ENCODE measurements around the gene ATP2B2. TPM values are rescaled to one million over a fixed set of nuclear protein-coding genes. Genes with fewer than 3 reads are reported as not detected.

The ATP2B2 gene
- total and polyA plus RNA-seq, 2 experiments from 2014 or later = 0.42 to 0.63 TPM

GRCh38 chr3:10390641-10391373, 114.6 kb downstream of the ATP2B2 start:
- ATAC-seq (no peak), DNase-seq (ENCODE audit: low spot score) (no peak)
- no peak overlapping the region for H3K4me2 ChIP-seq
- no peaks in the 10 kb centered on the region for H3K79me2 ChIP-seq (replicated peaks; ENCODE audit: insufficient read depth)
- peaks cover 19% of the 10 kb centered on the region for H3K9me3 Mint-ChIP-seq
- no peak overlapping the region for H2AFZ ChIP-seq
- no peaks in the 10 kb centered on the region for H4K20me1 ChIP-seq (replicated peaks; ENCODE audit: insufficient read depth)
- TF ChIP-seq EZH2 (IDR thresholded peaks at IDR 0.05; ENCODE audit: low read depth, unreplicated experiment) (no peak), JUNB (IDR thresholded peaks at IDR 0.05; ENCODE audit: unreplicated experiment) (no peak), CTCF (conservative IDR thresholded peaks at IDR 0.05; ENCODE audit: low read depth in 2 of 2) (no peak), POLR2AphosphoS5 (IDR thresholded peaks at IDR 0.05; ENCODE audit: low read depth) (no peak), EZH2phosphoT487 (IDR thresholded peaks at IDR 0.05; ENCODE audit: unreplicated experiment) (no peak), ZNF331 (CRISPR knock-in tag; IDR thresholded peaks at IDR 0.05; ENCODE audit: low read depth) (no peak), NANOG (IDR thresholded peaks at IDR 0.05; ENCODE audit: borderline replicate concordance) (no peak), REST (IDR thresholded peaks at IDR 0.05; ENCODE audit: unreplicated experiment) (no peak), ZNF114 (CRISPR knock-in tag; IDR thresholded peaks at IDR 0.05) (no peak), CREB1 (CRISPR knock-in tag; IDR thresholded peaks at IDR 0.05; ENCODE audit: low read depth) (no peak), ZNF462 (CRISPR knock-in tag; IDR thresholded peaks at IDR 0.05) (no peak), STAT1 (IDR thresholded peaks at IDR 0.05; ENCODE audit: unreplicated experiment) (no peak)
- TF ChIP-seq, protein P1, sequence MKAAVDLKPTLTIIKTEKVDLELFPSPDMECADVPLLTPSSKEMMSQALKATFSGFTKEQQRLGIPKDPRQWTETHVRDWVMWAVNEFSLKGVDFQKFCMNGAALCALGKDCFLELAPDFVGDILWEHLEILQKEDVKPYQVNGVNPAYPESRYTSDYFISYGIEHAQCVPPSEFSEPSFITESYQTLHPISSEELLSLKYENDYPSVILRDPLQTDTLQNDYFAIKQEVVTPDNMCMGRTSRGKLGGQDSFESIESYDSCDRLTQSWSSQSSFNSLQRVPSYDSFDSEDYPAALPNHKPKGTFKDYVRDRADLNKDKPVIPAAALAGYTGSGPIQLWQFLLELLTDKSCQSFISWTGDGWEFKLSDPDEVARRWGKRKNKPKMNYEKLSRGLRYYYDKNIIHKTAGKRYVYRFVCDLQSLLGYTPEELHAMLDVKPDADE (IDR thresholded peaks at IDR 0.05) = no peak
- peaks cover 2% of the 10 kb centered on the region; the same call in 1 of the 2 replicates for H3K9me2 ChIP-seq (ENCODE audit: insufficient read depth)
- H3K36me3 Mint-ChIP-seq (ENCODE audit: low read depth) = 0 out of 3 replicates have a peak, but pooled peaks cover 3% of the 10 kb centered on the region
- no peak overlapping the region for H3K27ac Mint-ChIP-seq
- H3K27me3 Mint-ChIP-seq (ENCODE audit: insufficient read depth, low read depth, poor library complexity) = peaks cover 6% of the 10 kb centered on the region
- no peak overlapping the region for H3K27ac ChIP-seq (ENCODE audit: low read depth)
- peaks cover 25% of the 10 kb centered on the region for H3K4me1 Mint-ChIP-seq
- no peak overlapping the region for H3K4me3 ChIP-seq
- H3K27me3 ChIP-seq (ENCODE audit: insufficient read depth) = no peaks in the 10 kb centered on the region
- H3K4me3 Mint-ChIP-seq = no peak overlapping the region
- peaks cover 12% of the 10 kb centered on the region; the same call in 1 of the 2 replicates for H3K4me1 ChIP-seq (ENCODE audit: insufficient read depth)
- H3F3A ChIP-seq (replicated peaks; ENCODE audit: low read depth) = no peaks in the 10 kb centered on the region
- no peaks in the 10 kb centered on the region; the same call in 1 of the 2 replicates for H3K36me3 ChIP-seq (ENCODE audit: insufficient read depth)

Data from GM23338 (cell line).